Liver (tissue), 9 donors: ENCODE results near the gene IGLL5. TPM values are rescaled to one million over a fixed set of nuclear protein-coding genes. Genes with fewer than 3 reads are reported as not detected.

Source experiments
- DNase-seq: peaks from one replicate; pipeline ENCODE4 v3.0.0-alpha.2; 2017; ENCODE audit warnings: low spot score
- H3K27ac ChIP-seq, 2 donors: one replicate each; pipeline ENCODE4 v1.7.0; 2013; ENCODE audit warnings: inconsistent platforms in 2 of 2, low read length in 2 of 2, control low read depth in 1 of 2, low read depth in 1 of 2, mild to moderate bottlenecking in 1 of 2
- H3K27me3 ChIP-seq, 4 donors: one replicate each; pipeline versions ENCODE4 v1.6.1 to v1.7.0; 2013; ENCODE audit warnings: low read length in 3 of 4, inconsistent platforms in 1 of 4, mild to moderate bottlenecking in 1 of 4, moderate library complexity in 1 of 4; ENCODE audit not compliant: control insufficient read depth in 4 of 4, insufficient read depth in 4 of 4
- H3K36me3 ChIP-seq, 4 donors: one replicate each; pipeline versions ENCODE4 v1.6.1 to v1.7.0; 2013; ENCODE audit warnings: low read length in 3 of 4, mild to moderate bottlenecking in 3 of 4, low read depth in 1 of 4, moderate library complexity in 1 of 4; ENCODE audit not compliant: control insufficient read depth in 4 of 4, insufficient read depth in 3 of 4
- H3K4me1 ChIP-seq, 4 donors: one replicate each; pipeline versions ENCODE4 v1.6.1 to v1.7.0; 2013; ENCODE audit warnings: low read length in 3 of 4, mild to moderate bottlenecking in 3 of 4, moderate library complexity in 1 of 4; ENCODE audit not compliant: control insufficient read depth in 4 of 4, insufficient read depth in 4 of 4
- H3K4me3 ChIP-seq, 3 donors: one replicate each; pipeline versions ENCODE4 v1.6.1 to v1.7.0; 2013; ENCODE audit warnings: low read length in 3 of 3, control low read depth in 1 of 3, low read depth in 1 of 3, mild to moderate bottlenecking in 1 of 3
- H3K9ac ChIP-seq, 2 donors: one replicate each; pipeline ENCODE4 v1.7.0; 2013; ENCODE audit warnings: low read length in 2 of 2, mild to moderate bottlenecking in 2 of 2, moderate library complexity in 2 of 2, control low read depth in 1 of 2, low read depth in 1 of 2
- H3K9me3 ChIP-seq, 4 donors: one replicate each; pipeline versions ENCODE4 v1.6.1 to v1.7.0; 2013; ENCODE audit warnings: low read length in 3 of 4; ENCODE audit not compliant: control insufficient read depth in 4 of 4
- CTCF ChIP-seq: fragments of 150-350 bp; IDR thresholded peaks from 2 replicates; pipeline ENCODE4 v1.5.1; 2017; ENCODE audit warnings: improper control_type of control experiment, low read depth, low read length; ENCODE audit not compliant: missing input control
- EGR1 ChIP-seq, 2 donors: IDR thresholded peaks; 2 replicates each; pipeline ENCODE4 v1.6.1; 2016 to 2018; ENCODE audit warnings: antibody characterized with exemption in 2 of 2, low read depth in 2 of 2
- FOXA1 ChIP-seq: IDR thresholded peaks from 2 replicates; pipeline ENCODE4 v1.6.1; 2016; ENCODE audit warnings: antibody characterized with exemption
- FOXA2 ChIP-seq: IDR thresholded peaks from 2 replicates; pipeline ENCODE4 v1.6.1; 2016; ENCODE audit warnings: antibody characterized with exemption
- HNF4A ChIP-seq, 2 donors: conservative IDR thresholded peaks; 2 replicates each; pipeline ENCODE4 v1.6.1; 2016; ENCODE audit warnings: antibody characterized with exemption in 2 of 2, mild to moderate bottlenecking in 2 of 2
- HNF4G ChIP-seq: IDR thresholded peaks from 2 replicates; pipeline ENCODE4 v1.6.1; 2016; ENCODE audit warnings: antibody characterized with exemption
- JUND ChIP-seq, 2 donors: IDR thresholded peaks; 2 replicates each; pipeline ENCODE4 v1.6.1; 2016; ENCODE audit warnings: antibody characterized with exemption in 2 of 2
- MAX ChIP-seq: IDR thresholded peaks from 2 replicates; pipeline ENCODE4 v1.6.1; 2016; ENCODE audit warnings: antibody characterized with exemption
- NR2F2 ChIP-seq: IDR thresholded peaks from 2 replicates; pipeline ENCODE4 v1.6.1; 2016; ENCODE audit warnings: antibody characterized with exemption
- RAD21 ChIP-seq, 2 donors: IDR thresholded peaks; 2 replicates each; pipeline ENCODE4 v1.6.1; 2016; ENCODE audit warnings: antibody characterized with exemption in 2 of 2, mild to moderate bottlenecking in 2 of 2
- REST ChIP-seq: IDR thresholded peaks from 2 replicates; pipeline ENCODE4 v1.6.1; 2016; ENCODE audit warnings: antibody characterized with exemption, mild to moderate bottlenecking
- RXRA ChIP-seq, 2 donors: IDR thresholded peaks; 2 replicates each; pipeline ENCODE4 v1.6.1; 2017 to 2018; ENCODE audit warnings: antibody characterized with exemption in 2 of 2, mild to moderate bottlenecking in 1 of 2
- SP1 ChIP-seq: IDR thresholded peaks from 2 replicates; pipeline ENCODE4 v1.6.1; 2018; ENCODE audit warnings: antibody characterized with exemption, mild to moderate bottlenecking
- TAF1 ChIP-seq: conservative IDR thresholded peaks from 2 replicates; pipeline ENCODE4 v1.6.1; 2016; ENCODE audit warnings: antibody characterized with exemption, mild to moderate bottlenecking
- ZBTB33 ChIP-seq: IDR thresholded peaks from 2 replicates; pipeline ENCODE4 v1.6.1; 2016; ENCODE audit warnings: antibody characterized with exemption
- WGBS: extraction: QIAGEN DNeasy Blood & Tissue Kit; methylation state at CpG from one replicate; pipeline ENCODE4 v1.1.7; 2013; 5-methylcytosine and 5-hydroxymethylcytosine counted together
- polyA plus RNA-seq, 2 donors: library from polyadenylated mRNA; stranded (reverse) in 1 of 2; unstranded in 1 of 2; fragments of 200-250 nt in 1 of 2; fragments of >200 nt in 1 of 2; fragmentation: Nextera tagmentation in 1 of 2; extraction: Ambion mirVana in 1 of 2; gene quantifications; one replicate each; pipeline versions ENCODE4 v1.2.1 to v1.2.3, GENCODE V29; 2013 to 2015
- total RNA-seq, 2 donors: library from RNA; depleted of rRNA; stranded (reverse); fragments of >200 nt; gene quantifications; one replicate each; pipeline ENCODE4 v1.2.3, GENCODE V29; 2014
- donor health status: healthy.
- donor health status: healthy.
- donor health status: healthy.
- donor health status: healthy.
- donor health status: healthy.

Gene IGLL5
- total and polyA plus RNA-seq, 4 donors = 1.3 to 13.4 (median 3.4) TPM

GRCh38 chr22:22901578-22902218, 14.1 kb downstream of the IGLL5 start:
- Histone ChIP-seq H3K4me3 (no peak overlapping the region), H3K27me3 (no peaks in the 10 kb centered on the region), H3K27ac (no peak overlapping the region), H3K9ac (no peak overlapping the region), H3K4me1 (no peaks in the 10 kb centered on the region), H3K36me3 (no peaks in the 10 kb centered on the region), H3K9me3 (no peaks in the 10 kb centered on the region)
- 89% methylated on average over 8 of the region's 8 CpGs for WGBS
- DNase-seq = no peak
- TF ChIP-seq JUND (IDR thresholded peaks at IDR 0.05) = no peak
- no peak for TF ChIP-seq TAF1
- TF ChIP-seq HNF4G = no peak
- no peak for TF ChIP-seq REST
- no peak for TF ChIP-seq HNF4A (conservative IDR thresholded peaks at IDR 0.05)
- no peak for TF ChIP-seq RXRA (IDR thresholded peaks at IDR 0.05)
- no peak for TF ChIP-seq NR2F2
- no peak for TF ChIP-seq FOXA2
- no peak for TF ChIP-seq EGR1 (IDR thresholded peaks at IDR 0.05; ENCODE audit: low read depth in 2 of 2)
- TF ChIP-seq CTCF = no peak
- TF ChIP-seq ZBTB33 = no peak
- TF ChIP-seq RAD21 (IDR thresholded peaks at IDR 0.05) = no peak
- no peak for TF ChIP-seq FOXA1
- no peak for TF ChIP-seq MAX
- no peak for TF ChIP-seq SP1
